Measurements from ENCODE around the gene L3MBTL1.
"Not testable (repeated sequence)": the region's sequence is repeated elsewhere in the genome, so short reads cannot be mapped to it uniquely, and the experiment has no call there.

The L3MBTL1 gene

GRCh38 chr20:43507150-43508080, at the start of gene L3MBTL1:
Gene L3MBTL1 (plus strand): TSS chr20:43507697. CDS start chr20:43513504, 5,807 bp downstream.
- DNase-seq, result no peak

- no peak for DNase-seq
These were observed 49.0 kb upstream of the L3MBTL1 start for GRCh38 chr20:43458422-43458924.

- DNase-seq, result no peak
These were observed 48.2 kb upstream of the L3MBTL1 start for GRCh38 chr20:43459022-43459942.

GRCh38 chr20:43460172-43460829, 47.2 kb upstream of the L3MBTL1 start:
- DNase-seq, result no peak

GRCh38 chr20:43460830-43461200, 46.7 kb upstream of the L3MBTL1 start:
- DNase-seq, result no peak

- no peak for DNase-seq
These were observed 45.4 kb upstream of the L3MBTL1 start for GRCh38 chr20:43461894-43462659.

GRCh38 chr20:43462660-43463526, 44.6 kb upstream of the L3MBTL1 start:
- DNase-seq, result no peak

- no peak for DNase-seq
These were observed 43.8 kb upstream of the L3MBTL1 start for GRCh38 chr20:43463527-43464218.

GRCh38 chr20:43464219-43464790, 43.2 kb upstream of the L3MBTL1 start:
- DNase-seq, result no peak

GRCh38 chr20:43465625-43465943, 41.9 kb upstream of the L3MBTL1 start:
- DNase-seq, result no peak

GRCh38 chr20:43467589-43467988, 39.9 kb upstream of the L3MBTL1 start:
- no peak for DNase-seq

GRCh38 chr20:43472671-43473380, 34.7 kb upstream of the L3MBTL1 start:
- DNase-seq, result no peak

- DNase-seq, result no peak
These were observed 34.2 kb upstream of the L3MBTL1 start for GRCh38 chr20:43473381-43473704.

GRCh38 chr20:43477193-43477592, 30.3 kb upstream of the L3MBTL1 start:
- DNase-seq, result no peak

- DNase-seq, result no peak
These were observed 29.9 kb upstream of the L3MBTL1 start for GRCh38 chr20:43477619-43478018.

- no peak for DNase-seq
These were observed 17.5 kb upstream of the L3MBTL1 start for GRCh38 chr20:43490038-43490437.

GRCh38 chr20:43492101-43492500, 15.4 kb upstream of the L3MBTL1 start:
- no peak for DNase-seq

- DNase-seq, result no peak
These were observed 12.1 kb upstream of the L3MBTL1 start for GRCh38 chr20:43495388-43495787.

GRCh38 chr20:43502021-43502420, 5.5 kb upstream of the L3MBTL1 start:
- not testable (repeated sequence) for DNase-seq

GRCh38 chr20:43506238-43506637, 1.3 kb upstream of the L3MBTL1 start:
- DNase-seq, result no peak
